GM12872 (cell line): ENCODE measurements around the gene TGFB1.

ENCODE experiments used
- CTCF ChIP-seq: IDR thresholded peaks from 3 replicates; pipeline ENCODE4 v1.5.1; 2011; ENCODE audit warnings: low read depth, mild to moderate bottlenecking, low read length, moderate library complexity; ENCODE audit not compliant: insufficient read depth

Gene TGFB1

DNA sequence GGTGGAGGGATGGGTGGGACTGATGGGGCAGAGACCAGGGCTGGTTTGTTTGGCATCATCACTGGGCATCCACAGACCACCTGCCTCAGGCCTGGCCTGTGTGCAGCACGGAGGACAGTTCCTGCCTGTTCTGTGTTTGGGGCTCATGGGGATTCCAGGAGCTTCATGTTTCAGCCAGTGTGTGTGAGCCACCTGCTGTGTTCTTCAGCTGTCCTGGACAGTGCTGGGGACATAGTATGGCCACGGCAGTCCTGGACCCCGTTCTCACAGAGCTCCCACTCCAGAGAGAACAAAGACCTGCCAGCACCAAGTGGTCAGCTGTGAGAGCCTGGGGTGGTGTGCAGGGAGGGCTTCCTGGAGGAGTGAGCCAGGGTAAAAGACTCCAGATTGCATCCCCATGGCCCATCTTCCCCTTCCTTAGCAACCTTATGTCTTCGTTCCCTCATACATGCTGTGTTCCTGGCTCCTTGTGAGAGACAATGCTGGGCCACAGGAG, 45.7 kb downstream of the TGFB1 start:
- TF ChIP-seq CTCF = no peak

- no peak for TF ChIP-seq CTCF
These were observed 46.4 kb downstream of the TGFB1 start for GRCh38 chr19:41307090-41307875.

DNA sequence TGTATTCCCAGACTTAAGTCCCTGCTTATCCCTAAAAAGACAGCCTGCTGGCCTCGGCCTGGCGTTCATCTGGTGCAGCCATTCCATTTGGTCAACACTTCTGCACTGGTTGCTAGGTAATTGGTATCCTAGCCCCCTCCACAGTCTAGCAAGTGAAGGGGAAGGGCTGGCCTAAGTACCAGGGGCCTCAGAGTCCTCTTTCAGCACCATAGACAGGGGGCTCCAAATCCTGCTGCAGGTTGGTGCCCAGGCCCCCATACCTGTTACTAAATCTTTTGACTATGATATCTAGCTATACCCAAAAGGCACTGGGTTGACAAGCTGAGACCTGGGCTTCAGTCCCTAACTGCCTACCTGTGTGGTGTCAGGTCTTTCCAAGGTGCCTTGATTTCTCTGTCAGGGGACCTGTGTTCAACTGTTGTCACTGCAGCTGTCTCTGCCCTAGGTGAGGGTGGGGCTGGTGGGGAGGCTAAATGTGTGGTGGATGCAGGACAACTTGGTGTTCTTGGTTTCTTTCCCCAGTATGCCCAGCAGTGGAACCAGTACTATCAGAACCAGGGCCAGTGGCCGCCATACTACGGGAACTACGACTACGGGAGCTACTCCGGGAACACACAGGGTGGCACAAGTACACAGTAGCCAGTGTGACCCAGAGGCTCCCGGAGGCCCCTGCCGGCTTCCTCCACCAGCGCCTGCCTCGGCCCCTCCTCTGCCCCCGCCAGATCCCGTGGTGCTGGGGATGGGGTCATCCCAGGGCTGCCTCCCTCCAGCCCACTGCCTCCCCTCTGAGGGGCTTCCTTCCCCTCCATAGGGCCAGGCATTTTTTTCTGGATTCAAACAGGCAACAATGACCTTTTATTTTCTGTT, 47.6 kb downstream of the TGFB1 start:
- TF ChIP-seq CTCF = no peak

DNA sequence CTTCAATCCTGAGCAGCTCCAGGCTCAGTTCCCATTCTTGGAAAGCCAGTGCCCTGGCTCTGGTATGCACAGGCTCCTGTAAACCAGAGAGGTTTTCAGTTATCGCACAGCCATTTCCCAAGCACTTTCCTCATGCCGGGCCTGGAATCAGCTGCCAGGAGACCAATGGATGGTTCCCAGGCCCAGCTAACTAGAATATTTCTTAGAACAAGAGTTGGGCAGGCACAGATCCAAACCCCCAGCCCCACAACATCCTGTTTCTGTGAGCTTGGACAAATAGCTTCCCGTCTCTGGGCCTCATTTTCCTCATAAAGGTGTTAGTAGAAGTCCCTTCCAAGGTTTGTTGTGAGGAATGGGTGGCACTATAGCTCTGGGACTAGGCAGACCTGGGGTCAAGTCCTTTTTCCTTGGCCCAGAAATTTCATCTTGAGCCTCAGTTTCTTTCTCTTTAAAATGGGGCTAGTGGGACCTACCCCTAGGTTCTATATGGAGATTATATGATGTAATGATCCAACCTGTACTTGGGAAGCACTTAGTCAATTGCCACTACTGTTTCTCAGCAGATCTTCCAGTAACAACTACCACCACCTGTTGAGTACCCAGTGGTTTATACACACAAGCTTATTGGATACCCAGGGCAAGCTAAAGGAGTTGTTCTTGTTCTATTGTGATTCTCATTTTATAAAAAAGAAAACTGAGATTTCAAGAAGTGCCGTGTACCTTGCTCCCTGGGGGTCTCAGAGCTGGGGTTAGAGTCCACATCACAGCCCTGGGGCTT, 48.8 kb downstream of the TGFB1 start:
- no peak for TF ChIP-seq CTCF

- no peak for TF ChIP-seq CTCF
These were observed 49.8 kb downstream of the TGFB1 start for GRCh38 chr19:41303954-41304353.

DNA sequence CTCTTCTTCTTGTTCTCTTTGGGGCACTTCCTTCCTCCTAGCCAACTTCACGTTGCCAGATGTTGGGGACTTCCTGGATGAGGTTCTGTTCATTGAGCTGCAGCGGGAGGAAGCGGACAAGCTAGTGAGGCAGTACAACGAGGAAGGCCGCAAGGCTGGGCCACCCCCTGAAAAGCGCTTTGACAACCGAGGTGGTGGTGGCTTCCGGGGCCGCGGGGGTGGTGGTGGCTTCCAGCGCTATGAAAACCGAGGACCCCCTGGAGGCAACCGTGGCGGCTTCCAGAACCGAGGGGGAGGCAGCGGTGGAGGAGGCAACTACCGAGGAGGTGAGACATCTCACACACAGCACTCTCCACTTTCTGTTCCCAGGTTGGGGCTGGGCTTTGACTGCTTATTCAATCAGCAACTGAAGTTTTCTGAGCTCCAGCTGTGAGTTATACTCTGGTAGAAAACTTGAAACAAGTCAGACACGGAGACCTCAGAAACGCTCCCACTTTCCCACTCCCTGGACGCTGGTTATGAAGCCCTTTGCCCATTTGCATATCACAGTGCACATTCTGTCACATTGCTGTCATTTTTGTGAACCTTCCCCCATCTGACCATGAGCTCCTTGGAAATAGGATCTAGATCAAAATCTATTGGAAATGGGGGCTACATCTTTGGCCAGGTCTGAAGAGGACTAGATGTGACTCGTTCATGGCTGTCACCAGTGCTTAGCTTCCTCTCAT, 50.9 kb downstream of the TGFB1 start:
- no peak for TF ChIP-seq CTCF
